H9 (cell line): ENCODE measurements around the gene CRELD2. TPM values are rescaled to one million over a fixed set of nuclear protein-coding genes. Genes with fewer than 3 reads are reported as not detected.

Experiments used
- DNase-seq: peaks from one replicate; pipeline ENCODE4 v3.0.0-alpha.2; 2017
- H2AFZ ChIP-seq: one replicate; pipeline ENCODE4 v1.6.1; 2013; ENCODE audit warnings: mild to moderate bottlenecking, low read length, control low read depth, moderate library complexity
- H2AK5ac ChIP-seq: 2 replicates; pipeline ENCODE4 v1.6.1; 2013; ENCODE audit warnings: low read length, control low read depth, mixed read lengths; ENCODE audit not compliant: insufficient read length
- H2BK120ac ChIP-seq: one replicate; pipeline ENCODE4 v1.6.1; 2013; ENCODE audit warnings: low read depth, mild to moderate bottlenecking, low read length, control low read depth, inconsistent platforms; ENCODE audit not compliant: poor library complexity, severe bottlenecking
- H2BK12ac ChIP-seq: 2 replicates; pipeline ENCODE4 v1.6.1; 2013; ENCODE audit warnings: low read length, control low read depth, mixed read lengths, low read depth; ENCODE audit not compliant: insufficient read length
- H2BK15ac ChIP-seq: 2 replicates; pipeline ENCODE4 v1.6.1; 2013; ENCODE audit warnings: low read depth, low read length, control low read depth
- H2BK20ac ChIP-seq: one replicate; pipeline ENCODE4 v1.6.1; 2013; ENCODE audit warnings: low read depth, mild to moderate bottlenecking, low read length, control low read depth, inconsistent platforms; ENCODE audit not compliant: poor library complexity, severe bottlenecking
- H2BK5ac ChIP-seq: 2 replicates; pipeline ENCODE4 v1.6.1; 2013; ENCODE audit warnings: low read length, control low read depth, mixed read lengths; ENCODE audit not compliant: insufficient read length
- H3K14ac ChIP-seq: 2 replicates; pipeline ENCODE4 v1.6.1; 2013; ENCODE audit warnings: low read length, control low read depth; ENCODE audit not compliant: insufficient read depth
- H3K18ac ChIP-seq: 2 replicates; pipeline ENCODE4 v1.6.1; 2013; ENCODE audit warnings: low read depth, mild to moderate bottlenecking, mixed read lengths, low read length, control low read depth; ENCODE audit not compliant: insufficient read length
- H3K23ac ChIP-seq: 2 replicates; pipeline ENCODE4 v1.6.1; 2013; ENCODE audit warnings: low read length, control low read depth, mixed read lengths, low read depth; ENCODE audit not compliant: insufficient read length
- H3K23me2 ChIP-seq: 2 replicates; pipeline ENCODE4 v1.6.1; 2013; ENCODE audit warnings: low read depth, mild to moderate bottlenecking, mixed read lengths, low read length, control low read depth; ENCODE audit not compliant: insufficient read length, poor library complexity, severe bottlenecking
- H3K27ac ChIP-seq: 2 replicates; pipeline ENCODE4 v1.5.1; 2013; ENCODE audit warnings: low read length, control low read depth, mixed read lengths, low read depth; ENCODE audit not compliant: insufficient read length
- H3K27me3 ChIP-seq: 2 replicates; pipeline ENCODE4 v1.6.1; 2013; ENCODE audit warnings: low read length, control low read depth, inconsistent platforms; ENCODE audit not compliant: insufficient read depth
- H3K4ac ChIP-seq: 2 replicates; pipeline ENCODE4 v1.6.1; 2013; ENCODE audit warnings: low read depth, mild to moderate bottlenecking, control low read depth, inconsistent platforms, low read length, moderate library complexity
- H3K4me1 ChIP-seq: 2 replicates; pipeline ENCODE4 v1.6.1; 2013; ENCODE audit warnings: low read length, control low read depth, inconsistent platforms; ENCODE audit not compliant: insufficient read depth
- H3K4me2 ChIP-seq: 2 replicates; pipeline ENCODE4 v1.6.1; 2013; ENCODE audit warnings: low read length, control low read depth, mixed read lengths; ENCODE audit not compliant: insufficient read length, insufficient read depth
- H3K56ac ChIP-seq: 2 replicates; pipeline ENCODE4 v1.6.1; 2013; ENCODE audit warnings: low read depth, mild to moderate bottlenecking, mixed read lengths, low read length, control low read depth; ENCODE audit not compliant: insufficient read length
- H3K79me1 ChIP-seq: 2 replicates; pipeline ENCODE4 v1.6.1; 2013; ENCODE audit warnings: low read depth, mild to moderate bottlenecking, moderate library complexity, low read length, control low read depth, inconsistent platforms; ENCODE audit not compliant: insufficient read depth, poor library complexity, severe bottlenecking
- H3K79me2 ChIP-seq: 2 replicates; pipeline ENCODE4 v1.6.1; 2013; ENCODE audit warnings: low read length, control low read depth, inconsistent platforms; ENCODE audit not compliant: insufficient read depth
- H3K9ac ChIP-seq: 2 replicates; pipeline ENCODE4 v1.6.1; 2013; ENCODE audit warnings: low read length, control low read depth, mixed read lengths; ENCODE audit not compliant: insufficient read length; ENCODE audit errors: extremely low read depth
- H3K9me3 ChIP-seq: one replicate; pipeline ENCODE4 v1.6.1; 2013; ENCODE audit warnings: low read depth, low read length, inconsistent platforms; ENCODE audit not compliant: control insufficient read depth
- H3T11ph ChIP-seq: one replicate; pipeline ENCODE4 v1.6.1; 2013; ENCODE audit warnings: mild to moderate bottlenecking, low read length, control low read depth, inconsistent platforms
- H4K20me1 ChIP-seq: one replicate; pipeline ENCODE4 v1.6.1; 2013; ENCODE audit not compliant: control insufficient read depth, insufficient read length, insufficient read depth
- H4K5ac ChIP-seq: 2 replicates; pipeline ENCODE4 v1.6.1; 2013; ENCODE audit warnings: low read depth, mild to moderate bottlenecking, mixed read lengths, low read length, control low read depth; ENCODE audit not compliant: insufficient read length
- H4K8ac ChIP-seq: replicated peaks from 2 replicates; pipeline ENCODE4 v1.6.1; 2013; ENCODE audit warnings: low read length, control low read depth, mixed read lengths, low read depth; ENCODE audit not compliant: insufficient read length
- H4K91ac ChIP-seq: 2 replicates; pipeline ENCODE4 v1.6.1; 2013; ENCODE audit warnings: low read depth, mild to moderate bottlenecking, moderate library complexity, mixed read lengths, low read length, control low read depth; ENCODE audit not compliant: insufficient read length
- H3K27ac Mint-ChIP-seq, 3 experiments: 2 replicates in 2 of 3; 3 replicates in 1 of 3; pipeline ENCODE4 v1.8.0; 2020 to 2021; ENCODE audit warnings: mixed read lengths in 3 of 3, mild to moderate bottlenecking in 1 of 3, moderate library complexity in 1 of 3
- H3K27me3 Mint-ChIP-seq: 2 replicates; pipeline ENCODE4 v1.8.0; 2021; ENCODE audit warnings: low read depth, mild to moderate bottlenecking, moderate library complexity, mixed read lengths
- H3K36me3 Mint-ChIP-seq, 3 experiments: 2 replicates in 2 of 3; 3 replicates in 1 of 3; pipeline ENCODE4 v1.8.0; 2020 to 2021; ENCODE audit warnings: low read depth in 3 of 3, mixed read lengths in 3 of 3; ENCODE audit not compliant: insufficient read depth in 1 of 3
- H3K4me1 Mint-ChIP-seq, 2 experiments: 2 replicates each; pipeline ENCODE4 v1.8.0; 2020; ENCODE audit warnings: mixed read lengths in 2 of 2
- H3K4me3 Mint-ChIP-seq, 2 experiments: 2 replicates in 1 of 2; 3 replicates in 1 of 2; pipeline ENCODE4 v1.8.0; 2020 to 2021; ENCODE audit warnings: mild to moderate bottlenecking in 2 of 2, mixed read lengths in 2 of 2, moderate library complexity in 1 of 2
- H3K9me3 Mint-ChIP-seq, 2 experiments: 2 replicates in 1 of 2; 3 replicates in 1 of 2; pipeline ENCODE4 v1.8.0; 2020; ENCODE audit warnings: mild to moderate bottlenecking in 2 of 2, mixed read lengths in 2 of 2, moderate library complexity in 1 of 2
- CTCF ChIP-seq: fragments of 200-600 bp; sonication (generic); conservative IDR thresholded peaks from 3 replicates; pipeline ENCODE4 v1.8.0; 2021; ENCODE audit warnings: antibody characterized with exemption, mild to moderate bottlenecking
- WGBS: extraction: QIAGEN DNeasy Blood & Tissue Kit; methylation state at CpG from one replicate; pipeline ENCODE4 v1.1.7; 2013; ENCODE audit warnings: missing lambda C conversion rate, low lambda C conversion rate, mixed read lengths; ENCODE audit not compliant: insufficient read length; ENCODE audit errors: extremely low coverage; 5-methylcytosine and 5-hydroxymethylcytosine counted together
- total RNA-seq: library from RNA; stranded (reverse); gene quantifications from 2 replicates; pipeline ENCODE4 v1.2.1, GENCODE V29; 2021

CRELD2 gene
- total RNA-seq, 1 experiment from 2014 or later: 34.7 TPM

- H3K4me2 ChIP-seq: no peak overlapping the region
- peaks cover 0 to 6% of the 10 kb centered on the region in 2 experiments; a peak in 1 of 4 replicates for H3K4me1 Mint-ChIP-seq
- WGBS: no CpG with 5 or more reads among the region's 19 CpGs
- no peak overlapping the region for H3K18ac ChIP-seq
- no peak overlapping the region for H3K9ac ChIP-seq
- H3K4me1 ChIP-seq: no peaks in the 10 kb centered on the region
- no peak overlapping the region for H3K4me3 Mint-ChIP-seq
- TF ChIP-seq CTCF: no peak
- H3K79me2 ChIP-seq: no peaks in the 10 kb centered on the region
- no peak overlapping the region for H3K56ac ChIP-seq
- H3K4ac ChIP-seq: no peak overlapping the region
- H3K14ac ChIP-seq: no peak overlapping the region
- H2BK20ac ChIP-seq: no peak overlapping the region
- no peak overlapping the region for H4K8ac ChIP-seq
- H3K27ac Mint-ChIP-seq: peak overlapping the region in 2 of 3 experiments; percentile 6 to 49; a peak in 1 of 7 replicates
- no peaks in the 10 kb centered on the region for H3K27me3 Mint-ChIP-seq
- no peak overlapping the region for H4K91ac ChIP-seq
- H4K5ac ChIP-seq: no peak overlapping the region
- H3K23ac ChIP-seq: no peak overlapping the region
- no peak overlapping the region for H2AK5ac ChIP-seq
- no peaks in the 10 kb centered on the region for H4K20me1 ChIP-seq
- no peak overlapping the region for H2BK12ac ChIP-seq
- H3K27me3 ChIP-seq: no peaks in the 10 kb centered on the region
- H3K27ac ChIP-seq: no peak overlapping the region
- no peak overlapping the region for H2BK15ac ChIP-seq
- H2AFZ ChIP-seq: no peak overlapping the region
- no peak overlapping the region for H3T11ph ChIP-seq
- no peaks in the 10 kb centered on the region for H3K23me2 ChIP-seq
- no peak for DNase-seq
- no peak overlapping the region for H2BK120ac ChIP-seq
- no peak overlapping the region for H2BK5ac ChIP-seq
- H3K9me3 ChIP-seq: no peaks in the 10 kb centered on the region
- peaks cover 13 to 47% (median 47%) of the 10 kb centered on the region in 3 experiments; a peak in 6 of 7 replicates for H3K36me3 Mint-ChIP-seq
- no peaks in the 10 kb centered on the region for H3K79me1 ChIP-seq
- H3K9me3 Mint-ChIP-seq: no peaks in the 10 kb centered on the region; a peak in 1 of 5 replicates
Measured at GRCh38 chr22:49907807-49908206, 10.6 kb upstream of the CRELD2 start.
